A673 (cell line): ENCODE data around the gene KIF2C. TPM values are rescaled to one million over a fixed set of nuclear protein-coding genes. Genes with fewer than 3 reads are reported as not detected.

Source experiments
- BruUV-seq: library from RNA; stranded (reverse); fragments of 400-500 nt; replicated peaks from 2 replicates; lab custom pipeline; 2021; lab: Mats Ljungman, UMichigan
- CTCF ChIA-PET: fragments of 300-600 bp; sonication (Branson Sonifier 250); formaldehyde crosslinking; loops from one replicate; lab custom pipeline; 2022; ENCODE audit warnings: antibody characterized with exemption; lab: Charles Lee
- POLR2A ChIA-PET: fragments of 300-600 bp; sonication (Branson Sonifier 250); formaldehyde crosslinking; loops from one replicate; lab custom pipeline; 2022; ENCODE audit warnings: antibody characterized with exemption; ENCODE audit not compliant: low non-redundant PET; lab: Charles Lee
- DNase-seq: peaks from one replicate; pipeline ENCODE4 v3.0.0-alpha.2; 2015; ENCODE audit warnings: low spot score
- H3K27ac ChIP-seq: fragments of 200-600 bp; sonication (generic); 2 replicates; pipeline ENCODE4 v1.5.1; 2016; ENCODE audit warnings: mixed run types, low read depth, mild to moderate bottlenecking, mixed read lengths, antibody characterized with exemption, low read length; ENCODE audit not compliant: poor library complexity, severe bottlenecking
- H3K27me3 ChIP-seq: fragments of 200-600 bp; sonication (generic); replicated peaks from 2 replicates; pipeline ENCODE4 v1.6.1; 2017; ENCODE audit warnings: mixed run types, low read depth, mild to moderate bottlenecking, mixed read lengths, antibody characterized with exemption, low read length; ENCODE audit not compliant: insufficient read depth, poor library complexity
- H3K36me3 ChIP-seq: fragments of 200-600 bp; sonication (generic); 2 replicates; pipeline ENCODE4 v1.6.1; 2016; ENCODE audit warnings: mixed run types, mild to moderate bottlenecking, mixed read lengths, antibody characterized with exemption, low read length; ENCODE audit not compliant: insufficient read depth, poor library complexity, severe bottlenecking
- H3K4me1 ChIP-seq: fragments of 200-600 bp; sonication (generic); 2 replicates; pipeline ENCODE4 v1.6.1; 2017; ENCODE audit warnings: mixed run types, mild to moderate bottlenecking, mixed read lengths, antibody characterized with exemption, low read length; ENCODE audit not compliant: insufficient read depth, poor library complexity, severe bottlenecking
- H3K4me3 ChIP-seq: fragments of 200-600 bp; sonication (generic); 2 replicates; pipeline ENCODE4 v1.5.1; 2016; ENCODE audit warnings: low read depth, mixed run types, mild to moderate bottlenecking, mixed read lengths, low read length; ENCODE audit not compliant: poor library complexity, severe bottlenecking
- H3K9me3 ChIP-seq: fragments of 200-600 bp; sonication (generic); 2 replicates; pipeline ENCODE4 v1.6.1; 2016; ENCODE audit warnings: mixed run types, low read depth, mild to moderate bottlenecking, mixed read lengths, antibody characterized with exemption, low read length; ENCODE audit not compliant: poor library complexity, severe bottlenecking
- CTCF ChIP-seq: fragments of 300-800, 200-600 bp; sonication (generic); conservative IDR thresholded peaks from 2 replicates; pipeline ENCODE4 v1.5.1; 2017; ENCODE audit warnings: low read depth, mild to moderate bottlenecking, antibody characterized with exemption, low read length, moderate library complexity, mixed read lengths
- EZH2 ChIP-seq: fragments of 200-600 bp; sonication (generic); IDR thresholded peaks from 2 replicates; pipeline ENCODE4 v1.6.1; 2017; ENCODE audit warnings: borderline replicate concordance, low read depth, mild to moderate bottlenecking, mixed read lengths, antibody characterized with exemption, low read length; ENCODE audit not compliant: poor library complexity, severe bottlenecking
- intact Hi-C: fragments of 100-400 bp; cut with micrococcal nuclease; formaldehyde crosslinking; loops from one replicate; pipeline ENCODE4 v1.10.0; 2022; ENCODE audit not compliant: unreplicated experiment
- total RNA-seq: library from RNA; stranded (reverse); gene quantifications from 2 replicates; pipeline ENCODE4 v1.2.3, GENCODE V29; 2021

KIF2C gene
- total RNA-seq, 1 experiment from 2014 or later = 127 TPM

- H3K9me3 ChIP-seq = no peaks in the 10 kb centered on the region
- no TSS peak for BruUV-seq
- H3K4me1 ChIP-seq = peaks cover 3% of the 10 kb centered on the region
Observed at GRCh38 chr1:44723496-44724295, 15.9 kb upstream of the KIF2C start.

GRCh38 chr1:44724296-44724954 lies 15.2 kb upstream of the KIF2C start:
- POLR2A ChIA-PET = no interaction called here
- no peaks in the 10 kb centered on the region for H3K27me3 ChIP-seq
- intact Hi-C loops = no loop called here
- no peaks in the 10 kb centered on the region for H3K9me3 ChIP-seq
- no peak for DNase-seq
- no peak overlapping the region for H3K4me3 ChIP-seq
- no TSS peak for BruUV-seq
- TF ChIP-seq EZH2 (no peak), CTCF (no peak)
- CTCF ChIA-PET = no interaction called here
- H3K36me3 ChIP-seq = no peaks in the 10 kb centered on the region
- H3K27ac ChIP-seq = no peak overlapping the region
- peaks cover 8% of the 10 kb centered on the region for H3K4me1 ChIP-seq

More at GRCh38 chr1:44723496-44724295, 15.9 kb upstream of the KIF2C start:
- Histone ChIP-seq H3K36me3 (no peaks in the 10 kb centered on the region), H3K27me3 (no peaks in the 10 kb centered on the region), H3K4me3 (no peak overlapping the region), H3K27ac (no peak overlapping the region)
- DNase-seq = no peak
- POLR2A ChIA-PET = no interaction called here
- CTCF ChIA-PET = interaction anchor here (0.6 kb wide), 1 partner anchor 8 kb away, joined by 4 read pairs; no protein-coding TSS in a partner anchor
- TF ChIP-seq EZH2 = no peak
- TF ChIP-seq CTCF = no peak
- intact Hi-C loops = no loop called here

- no peak for DNase-seq
- H3K4me1 ChIP-seq = peaks cover 8% of the 10 kb centered on the region
- H3K27ac ChIP-seq = no peak overlapping the region
- no peaks in the 10 kb centered on the region for H3K27me3 ChIP-seq
- no peak overlapping the region for H3K4me3 ChIP-seq
- no peaks in the 10 kb centered on the region for H3K36me3 ChIP-seq
- ChIA-PET POLR2A (no interaction called here), CTCF (no interaction called here)
- H3K9me3 ChIP-seq = no peaks in the 10 kb centered on the region
- intact Hi-C loops = no loop called here
- TF ChIP-seq CTCF = no peak
- TF ChIP-seq EZH2 = no peak
- BruUV-seq = no TSS peak
Observed at GRCh38 chr1:44724955-44725698, 14.5 kb upstream of the KIF2C start.
